Measurements from ENCODE around the gene CTNNA3.

Gene CTNNA3

DNA sequence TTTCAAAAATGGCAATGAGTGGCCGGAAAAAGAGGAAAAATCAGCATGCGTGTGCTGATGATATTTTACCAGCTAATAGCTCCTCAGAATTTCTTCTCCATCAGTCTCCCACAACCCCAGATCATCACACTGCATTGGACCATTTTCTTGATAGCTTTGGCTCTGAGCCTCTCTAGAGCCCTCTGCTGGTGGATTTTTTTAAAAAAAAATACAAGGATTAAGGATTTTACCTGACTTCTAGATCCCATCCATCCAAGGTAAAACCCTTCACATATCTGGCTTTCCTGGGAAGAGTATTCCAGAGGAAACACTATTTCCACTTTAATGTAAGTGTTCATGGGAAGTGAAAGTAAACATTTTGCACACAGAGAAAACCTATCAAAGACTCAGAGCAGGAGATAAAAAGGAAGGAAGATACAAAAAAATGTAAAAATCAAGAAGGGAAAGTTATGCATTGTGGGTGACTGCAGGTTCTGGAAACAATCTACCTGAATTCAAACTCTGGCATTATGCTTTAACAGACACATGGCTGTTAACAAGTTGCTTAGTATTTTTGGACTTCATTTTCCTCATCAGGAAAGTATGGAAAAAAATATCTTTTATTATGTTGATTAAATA lies 389.3 kb downstream of the CTNNA3 start:
- DNase-seq = no peak

DNA sequence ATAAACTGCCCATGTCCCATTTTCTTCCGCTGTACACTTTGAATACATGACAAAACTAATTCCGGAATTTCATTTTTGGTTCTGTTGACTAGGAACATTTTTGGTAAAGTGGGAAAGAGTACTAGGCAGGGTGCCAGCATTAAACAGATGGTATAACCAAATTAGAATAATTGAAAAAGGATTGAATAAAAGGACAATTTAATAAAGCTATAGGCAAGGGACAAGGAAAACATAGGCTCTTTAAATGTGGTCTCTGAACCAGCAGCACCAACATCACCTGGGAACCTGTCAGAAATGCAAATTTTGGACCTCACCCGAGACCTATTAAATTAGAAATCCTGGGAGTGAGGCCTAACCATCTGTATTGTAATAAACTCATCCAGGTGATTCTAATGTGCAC lies 393.3 kb downstream of the CTNNA3 start:
- no peak for DNase-seq

DNA sequence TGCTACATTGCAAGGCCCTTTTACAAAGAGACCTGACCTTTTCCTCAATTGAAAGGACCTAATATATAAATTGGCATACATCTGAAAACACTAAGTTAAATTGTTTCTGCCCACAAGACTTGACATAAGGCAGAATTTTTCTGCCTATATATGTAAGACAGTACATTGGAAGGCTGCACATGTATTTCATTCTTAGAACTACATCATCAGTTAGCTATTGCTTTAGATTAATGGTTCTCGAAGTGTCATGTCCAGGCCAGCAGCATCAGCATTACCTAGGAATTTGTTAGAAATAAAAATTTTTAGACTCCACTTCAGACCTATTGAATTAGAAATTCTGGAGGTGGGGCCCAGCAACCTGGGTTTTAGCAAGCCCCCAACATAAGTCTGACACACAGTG lies 396.2 kb downstream of the CTNNA3 start:
- no peak for DNase-seq

DNA sequence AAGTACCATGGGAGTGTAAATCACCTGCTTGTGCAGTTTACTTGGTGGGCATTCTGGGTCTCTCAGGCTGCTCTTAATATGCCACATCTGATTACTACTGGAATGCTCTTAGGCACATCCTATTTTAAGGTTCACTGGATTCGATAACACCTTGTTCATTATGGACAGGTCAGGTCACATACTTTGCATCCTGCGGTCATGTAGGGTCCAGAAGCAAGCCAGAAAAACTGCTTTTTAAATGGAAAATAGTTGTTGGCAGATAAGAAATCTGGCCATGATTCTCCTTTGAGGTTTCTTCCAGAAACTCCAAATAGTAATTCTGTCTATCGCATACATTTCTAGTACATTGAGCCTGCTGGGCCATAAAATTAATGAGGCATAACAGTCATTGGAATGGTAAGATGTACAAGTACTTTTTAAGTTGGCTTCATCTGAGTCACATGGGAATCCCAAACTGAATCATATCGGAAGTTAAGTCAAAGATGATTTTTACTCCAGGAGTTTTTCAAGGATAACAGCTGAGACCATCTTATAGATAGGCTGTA lies 398.3 kb downstream of the CTNNA3 start:
- DNase-seq = no peak

DNA sequence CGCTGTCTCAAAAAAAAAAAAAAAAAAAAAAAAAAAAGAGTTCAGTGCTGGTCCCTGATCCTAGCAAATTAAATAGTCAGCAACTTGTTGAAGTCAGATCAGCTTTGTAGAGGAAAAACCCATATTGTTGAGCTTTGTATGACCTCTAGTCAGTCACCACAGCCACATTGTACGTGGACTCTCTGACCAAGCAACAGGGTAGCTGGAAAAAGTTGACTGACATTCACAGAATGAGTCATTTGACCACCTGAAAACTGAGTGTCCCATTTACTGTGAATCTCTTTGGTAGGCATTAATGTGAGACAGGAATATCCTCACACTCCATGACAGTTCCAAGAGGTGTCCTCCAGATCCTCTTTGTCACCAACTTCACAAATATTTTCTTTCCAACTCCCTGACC lies 399.1 kb downstream of the CTNNA3 start:
- no peak for DNase-seq

DNA sequence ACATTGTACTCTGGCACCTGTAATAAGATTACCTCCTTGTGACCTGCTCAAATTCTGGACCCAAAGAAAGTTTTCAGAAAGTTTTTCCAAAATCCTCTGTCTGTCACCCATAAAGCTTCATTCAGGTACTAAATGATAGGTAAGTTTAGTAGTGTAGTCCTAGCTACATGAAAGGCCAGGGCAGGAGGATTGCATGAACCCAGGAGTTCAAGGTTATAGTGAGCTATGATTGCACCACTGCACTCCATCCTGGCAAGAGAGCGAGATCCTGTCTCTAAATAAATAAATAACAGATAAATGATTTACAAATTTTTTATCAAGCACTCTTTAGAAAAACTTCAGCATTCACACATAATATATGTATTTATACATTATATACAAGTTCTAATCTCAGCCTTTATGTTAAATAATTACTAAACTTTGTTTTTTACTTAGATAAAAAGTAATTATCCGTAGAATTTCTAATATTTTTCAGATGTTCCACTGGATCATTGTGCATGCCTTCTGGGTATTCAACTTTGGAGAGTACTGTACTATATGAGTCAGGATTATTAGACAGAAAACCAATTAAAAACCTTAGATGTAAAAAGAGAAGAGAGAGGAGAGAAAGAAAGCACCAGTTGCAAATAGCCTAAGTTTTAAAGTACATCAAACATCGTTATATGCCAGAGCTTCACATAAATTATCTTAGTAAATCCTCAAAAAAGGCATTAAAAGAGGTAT lies 407.1 kb downstream of the CTNNA3 start:
- DNase-seq = no peak

DNA sequence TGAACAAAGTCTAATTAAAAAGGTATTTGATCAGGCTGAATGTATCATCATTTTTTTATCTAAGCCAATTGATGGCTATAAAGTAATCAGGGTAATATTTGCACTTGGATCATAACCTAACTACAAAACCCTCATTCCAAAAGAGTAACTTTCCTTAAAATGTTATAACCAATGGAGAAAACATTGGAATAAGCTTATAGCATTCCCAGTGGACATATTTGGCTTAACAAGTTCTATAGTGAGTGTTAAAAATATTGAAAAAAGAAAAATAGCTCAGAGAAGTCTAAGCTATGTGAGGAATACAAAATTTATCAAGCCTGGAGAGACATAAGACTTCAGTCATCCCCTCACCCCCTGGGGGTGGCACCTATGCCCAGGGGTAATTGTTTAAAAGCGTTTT lies 411.4 kb downstream of the CTNNA3 start:
- DNase-seq = no peak

DNA sequence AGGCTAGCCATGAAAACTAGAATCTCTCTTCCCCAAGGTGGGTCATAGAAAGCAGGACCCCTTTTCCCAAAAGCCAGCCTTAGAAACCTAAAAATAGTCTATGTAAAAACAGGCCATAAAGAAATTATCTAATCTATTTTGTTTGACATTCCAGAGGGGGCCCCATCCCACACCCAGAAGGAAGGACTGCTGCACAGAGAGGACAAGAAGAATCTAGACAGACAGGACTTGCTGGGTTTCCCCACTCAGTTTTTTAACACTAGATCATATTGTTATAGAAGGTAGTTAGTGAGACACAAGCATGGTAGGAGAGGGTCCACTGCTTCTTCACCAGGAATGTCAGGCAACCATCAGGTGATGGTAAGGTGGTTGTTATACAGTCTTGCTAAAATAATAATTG lies 413.1 kb downstream of the CTNNA3 start:
- no peak for DNase-seq

DNA sequence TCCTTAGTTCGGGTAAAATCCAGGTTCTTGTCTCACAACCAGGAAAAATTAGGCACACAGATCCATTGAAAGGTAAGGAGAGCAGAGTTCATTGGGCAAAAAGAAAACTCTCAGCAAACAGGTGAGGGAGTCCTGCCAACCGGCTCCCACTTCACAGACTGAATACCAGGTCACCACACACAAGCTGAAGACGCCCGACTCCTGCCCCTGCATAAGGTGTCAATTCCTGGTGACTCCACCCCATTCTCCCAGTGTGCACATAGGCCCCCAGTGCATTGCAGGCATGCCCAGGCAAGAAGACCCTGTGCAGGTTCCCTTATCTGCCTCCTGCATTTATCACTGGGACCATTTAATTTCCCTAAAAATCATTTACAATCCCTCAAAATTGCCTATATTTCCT lies 415.6 kb downstream of the CTNNA3 start:
- DNase-seq = no peak

DNA sequence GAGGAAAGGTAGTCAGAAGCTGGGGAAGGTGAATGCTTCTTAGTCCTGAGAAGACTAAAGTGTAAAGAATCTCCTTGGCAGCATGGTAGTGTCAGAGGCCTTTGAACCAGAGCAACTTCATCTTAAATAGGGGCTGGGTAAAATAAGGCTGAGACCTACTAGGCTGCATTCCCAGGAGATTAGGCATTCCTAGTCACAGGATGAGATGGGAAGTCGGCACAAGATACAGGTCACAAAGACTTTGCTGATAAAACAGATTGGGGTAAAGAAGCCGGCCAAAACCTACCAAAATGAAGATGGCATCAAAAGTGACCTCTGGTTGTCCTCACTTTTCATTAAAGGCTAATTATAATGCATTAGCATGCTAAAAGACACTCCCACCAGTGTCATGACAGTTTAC lies 418.6 kb downstream of the CTNNA3 start:
- no peak for DNase-seq

DNA sequence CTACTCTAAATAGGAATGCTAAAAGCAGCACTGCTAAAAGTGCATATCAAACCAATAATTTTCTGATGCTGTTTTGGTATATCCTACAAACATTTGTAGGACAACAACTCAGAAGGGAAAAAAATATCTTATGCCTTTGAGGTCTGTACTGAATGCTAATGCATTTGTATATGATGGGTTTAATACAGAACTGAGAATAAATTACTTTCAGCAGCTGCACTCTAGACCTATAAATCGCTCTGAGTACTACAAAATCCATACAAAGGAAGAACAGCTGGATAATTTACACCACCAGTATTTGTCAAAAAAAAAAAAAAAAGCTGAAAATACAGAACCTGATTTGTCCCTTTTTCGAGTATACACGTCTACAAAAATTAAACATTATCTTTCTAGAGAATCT lies 426.2 kb downstream of the CTNNA3 start:
- DNase-seq = no peak

DNA sequence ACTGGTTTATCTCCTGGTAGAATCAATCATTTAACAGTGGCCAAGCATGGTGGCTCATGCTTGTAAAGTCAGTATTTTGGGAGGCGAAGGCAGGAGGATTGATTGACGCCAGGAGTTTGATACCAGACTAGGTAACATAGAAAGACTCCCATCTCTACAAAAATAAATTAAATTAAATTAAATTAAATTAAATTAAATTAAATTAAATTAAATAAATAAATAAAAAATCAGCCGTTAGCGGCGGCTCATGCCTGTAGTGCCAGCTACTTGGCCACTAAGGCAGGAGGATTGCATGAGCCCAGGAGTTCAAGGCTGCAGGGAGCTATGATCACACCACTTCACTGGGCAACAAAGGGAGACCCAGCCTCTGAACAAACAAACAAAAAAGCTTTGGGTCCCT lies 427.8 kb downstream of the CTNNA3 start:
- no peak for DNase-seq

DNA sequence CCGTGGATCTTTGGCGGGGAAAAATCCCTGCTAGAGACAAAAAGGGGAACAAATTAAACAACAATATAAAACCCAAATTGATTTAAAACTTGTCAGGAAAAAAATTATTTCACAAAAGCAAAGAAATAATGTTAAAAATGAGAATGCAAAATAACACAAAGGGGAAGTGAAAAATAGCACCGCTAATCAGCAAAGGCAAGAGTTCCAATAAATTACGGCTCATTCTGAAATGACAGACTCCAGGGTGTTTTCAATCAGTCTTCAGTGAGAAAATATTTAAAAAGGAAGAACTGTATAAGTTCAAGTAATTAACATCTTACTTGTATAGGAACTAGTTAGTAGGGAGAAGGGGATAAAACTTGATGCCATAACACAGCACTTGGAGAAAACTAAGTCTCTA lies 433.3 kb downstream of the CTNNA3 start:
- no peak for DNase-seq

DNA sequence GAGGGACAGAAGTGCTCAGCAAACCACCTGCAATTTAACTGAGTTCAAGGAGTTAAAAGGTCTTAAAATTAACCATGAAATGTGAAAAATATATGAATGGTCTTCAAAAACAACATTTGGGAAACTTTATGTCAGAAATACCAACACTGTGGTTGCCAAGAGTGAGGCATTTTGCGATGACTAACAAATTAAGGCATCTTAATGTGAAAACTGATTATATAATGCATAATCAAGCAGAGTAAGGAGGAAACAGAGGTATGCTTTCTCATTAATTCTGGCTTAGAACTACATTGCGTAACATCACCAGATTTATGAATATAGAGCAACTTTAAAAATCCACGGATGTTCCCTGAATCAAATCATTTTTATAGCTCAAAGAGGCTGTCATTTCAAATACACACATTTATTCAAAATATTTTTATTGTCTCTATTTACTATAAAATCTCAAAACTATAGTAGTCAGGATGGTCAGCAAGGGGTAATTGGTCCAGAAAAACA lies 434.6 kb downstream of the CTNNA3 start:
- no peak for DNase-seq

DNA sequence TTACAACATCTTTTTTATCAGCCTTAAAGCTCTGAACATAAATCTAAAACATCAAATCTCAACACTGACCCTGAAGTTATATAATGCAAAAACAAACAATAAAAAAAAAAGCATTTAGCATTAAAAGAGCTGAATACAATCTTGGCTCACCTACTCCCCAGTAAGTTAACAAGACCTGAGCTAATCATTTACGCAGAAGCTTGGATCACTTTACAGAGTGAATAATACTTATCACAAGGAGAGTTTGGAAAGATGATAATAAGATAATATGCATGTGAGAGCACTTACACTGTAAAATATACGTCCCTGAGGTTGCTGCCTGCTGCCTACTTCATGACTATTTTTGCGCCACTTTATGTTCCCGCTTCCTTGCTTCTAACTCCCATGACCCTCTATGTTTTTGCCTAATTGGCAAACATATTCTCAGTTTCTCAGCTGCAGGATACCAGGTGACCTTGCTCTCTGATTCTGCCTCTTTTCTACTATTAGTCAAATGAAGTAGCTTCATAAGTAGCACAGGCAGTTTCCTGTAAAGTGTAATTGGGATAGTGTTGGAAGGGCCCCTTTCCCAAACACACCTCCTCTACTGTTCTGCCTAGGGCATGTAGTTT lies 436.6 kb downstream of the CTNNA3 start:
- DNase-seq = no peak

DNA sequence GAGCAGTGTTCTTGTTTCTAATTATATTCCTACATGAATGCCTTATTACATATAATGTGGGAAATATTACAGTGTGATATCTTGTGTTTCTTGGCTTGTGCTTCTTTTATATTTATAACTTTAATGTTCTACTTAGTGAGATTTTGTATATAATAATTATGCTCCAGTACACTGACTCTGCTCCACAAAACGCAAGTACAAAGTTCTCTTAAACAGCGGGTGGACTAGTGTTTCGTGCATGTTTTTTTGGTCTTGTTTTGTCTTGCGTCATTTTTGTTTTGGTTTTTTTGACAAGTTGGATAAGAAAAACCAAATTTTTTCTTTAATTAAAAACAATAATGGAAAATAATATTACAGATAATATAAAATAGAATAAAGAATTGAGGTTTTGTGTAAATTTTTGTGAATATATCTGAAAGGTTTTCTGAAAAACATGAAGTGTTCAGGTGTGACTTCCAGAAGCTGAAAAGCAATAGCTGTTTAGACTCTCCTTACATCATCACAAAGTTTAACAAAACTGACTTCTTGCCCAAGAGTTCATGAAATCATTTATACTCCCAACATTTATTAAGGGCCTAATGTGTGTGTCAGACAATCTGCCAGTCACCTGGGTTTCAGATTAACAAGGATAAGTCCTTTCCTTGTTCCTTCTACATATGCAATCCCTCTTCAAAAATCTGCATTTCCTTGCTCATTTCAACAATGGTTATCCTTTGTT lies 438.4 kb downstream of the CTNNA3 start:
- DNase-seq = no peak

DNA sequence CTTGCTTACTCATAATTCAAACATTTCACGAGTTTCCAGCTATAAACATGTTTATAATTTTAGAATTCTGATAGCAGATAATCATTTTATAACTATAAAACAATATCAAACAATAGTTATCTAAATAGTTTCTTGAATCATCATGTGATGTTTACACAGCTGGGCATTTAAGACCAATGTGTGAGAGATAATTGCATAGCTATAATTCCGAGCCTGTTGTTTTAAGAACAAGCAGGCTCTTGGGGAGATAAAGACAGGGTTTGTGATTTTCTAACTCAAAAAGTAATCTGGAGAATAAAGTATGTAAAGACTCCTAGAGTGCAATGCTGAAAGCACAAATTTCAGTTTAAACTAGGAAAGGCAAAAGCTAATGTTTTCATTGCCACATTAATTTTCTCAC lies 439.0 kb downstream of the CTNNA3 start:
- no peak for DNase-seq

DNA sequence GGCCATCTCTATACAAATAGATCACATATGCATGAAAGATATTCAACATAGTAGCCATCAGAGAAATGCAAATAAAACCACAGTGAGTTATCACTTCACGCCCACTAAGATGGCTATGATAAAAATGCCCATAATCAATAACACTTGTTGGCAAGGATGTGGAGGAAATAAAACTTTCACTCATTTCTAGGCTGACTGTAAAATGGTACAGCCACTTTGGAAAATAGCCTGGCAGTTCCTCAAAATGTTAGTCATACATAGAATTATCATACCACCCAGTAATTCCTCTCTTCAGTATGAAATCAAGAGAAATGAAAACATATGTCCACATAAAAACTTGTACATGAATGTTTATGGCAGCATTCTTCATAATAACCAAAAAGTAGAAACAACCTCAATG lies 445.3 kb downstream of the CTNNA3 start:
- no peak for DNase-seq

DNA sequence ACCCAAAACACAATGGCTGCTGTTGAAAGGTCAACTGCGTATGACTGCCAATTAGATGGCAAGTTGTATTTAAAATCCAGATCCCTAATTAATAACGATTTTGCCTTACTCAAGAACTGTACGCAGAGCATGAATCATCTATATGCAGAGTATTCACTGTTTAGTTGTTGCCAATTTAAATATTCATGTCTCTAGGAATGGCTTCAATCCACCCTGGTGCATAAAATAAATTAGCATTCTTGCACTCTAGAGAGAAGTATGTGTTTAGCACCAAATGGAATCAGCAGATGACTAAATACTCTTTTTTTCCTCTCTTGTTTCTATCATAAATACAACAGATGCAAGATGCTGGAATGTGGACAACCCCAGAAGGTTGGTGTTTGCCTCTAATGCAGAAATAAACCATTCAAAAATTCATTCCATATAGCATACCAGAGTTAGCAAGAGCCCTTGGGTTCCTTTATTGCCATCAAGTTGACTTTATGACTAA lies 449.9 kb downstream of the CTNNA3 start:
- DNase-seq = no peak

DNA sequence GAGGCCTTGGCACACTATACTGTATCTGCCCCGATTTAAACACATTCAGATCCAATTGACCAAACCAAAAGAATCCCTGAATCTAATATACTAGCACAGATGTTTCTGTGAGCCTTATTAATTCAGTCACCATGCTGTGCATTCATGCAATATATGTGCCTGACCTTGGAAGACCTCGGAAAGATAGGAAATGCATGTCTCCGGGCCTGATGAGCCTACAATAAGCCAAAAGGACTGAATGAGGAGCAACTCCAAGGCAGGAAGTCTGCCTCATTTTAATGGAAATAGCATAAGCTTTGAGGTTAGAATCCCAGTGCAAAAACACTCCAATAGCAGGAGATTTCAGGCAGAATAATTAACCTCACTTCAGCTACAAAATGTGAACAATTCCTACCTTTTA lies 453.5 kb downstream of the CTNNA3 start:
- DNase-seq = no peak

DNA sequence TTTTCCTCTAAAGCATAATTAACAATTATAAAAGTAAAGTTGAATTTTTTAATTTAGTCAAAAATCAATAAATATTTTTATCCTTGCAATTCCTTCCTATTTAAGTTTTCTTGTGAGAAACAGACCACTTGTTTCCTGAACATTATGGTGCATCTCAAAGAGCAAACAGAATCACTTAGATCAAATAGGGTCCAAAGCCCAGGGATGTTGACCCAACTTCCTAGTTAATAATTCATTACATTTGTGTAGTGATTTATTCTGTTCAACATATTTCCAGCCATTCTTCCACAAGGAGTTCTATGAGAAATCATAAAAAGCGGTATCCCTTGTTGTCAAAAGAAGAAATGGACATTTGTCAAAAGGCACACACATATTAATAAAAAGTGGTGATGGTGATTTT lies 454.5 kb downstream of the CTNNA3 start:
- no peak for DNase-seq

DNA sequence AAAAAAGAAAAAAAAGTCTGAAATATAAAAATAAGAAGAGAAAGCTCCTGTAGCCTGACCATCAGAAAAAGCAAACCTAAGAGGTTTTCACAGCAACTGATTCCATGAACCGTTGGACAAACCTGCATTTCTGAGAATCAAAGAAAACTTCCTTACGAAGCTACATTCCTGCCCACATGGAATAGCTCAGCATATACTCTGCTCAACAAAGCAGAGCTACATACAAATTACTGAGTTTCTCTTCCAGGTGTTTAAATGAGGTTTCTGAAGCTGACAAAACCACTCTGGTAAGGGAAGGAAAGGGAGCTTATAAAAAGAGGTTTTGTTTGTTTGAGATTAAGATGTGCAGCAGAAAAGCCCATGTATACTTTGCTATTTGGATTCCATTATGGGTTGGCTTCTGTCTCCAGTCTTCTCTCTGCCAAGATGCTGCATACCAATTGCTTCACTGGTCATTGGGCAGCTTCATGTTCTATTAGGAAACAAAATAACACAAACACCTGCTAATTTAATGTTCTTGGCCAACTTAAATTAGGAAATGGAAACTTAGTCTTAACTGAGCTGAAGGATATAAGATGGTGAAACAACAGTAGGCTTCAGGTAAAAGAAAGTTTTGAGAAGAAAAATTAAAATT lies 456.0 kb downstream of the CTNNA3 start:
- no peak for DNase-seq
